GM18519 (cell line): ENCODE measurements around the gene KRTAP1-4.
"Not testable (repeated sequence)": the region's sequence is repeated elsewhere in the genome, so short reads cannot be mapped to it uniquely, and the experiment has no call there.

Experiments used
- ATAC-seq: cut with Tn5 transposase; IDR thresholded peaks from one replicate; pipeline ENCODE4 v1.9.1; 2021; ENCODE audit warnings: mild to moderate bottlenecking, moderate library complexity; ENCODE audit not compliant: unreplicated experiment, low FRiP score

Gene KRTAP1-4

GRCh38 chr17:41009301-41009760 is 20.7 kb downstream of the KRTAP1-4 start:
- no peak for ATAC-seq

GRCh38 chr17:41008811-41009210 is 21.2 kb downstream of the KRTAP1-4 start, which contains the start of gene KRTAP3-1:
Gene KRTAP3-1, minus strand, starts transcription at chr17:41009128. Its CDS starts 54 bp downstream, at chr17:41009074.
- no peak for ATAC-seq

DNA sequence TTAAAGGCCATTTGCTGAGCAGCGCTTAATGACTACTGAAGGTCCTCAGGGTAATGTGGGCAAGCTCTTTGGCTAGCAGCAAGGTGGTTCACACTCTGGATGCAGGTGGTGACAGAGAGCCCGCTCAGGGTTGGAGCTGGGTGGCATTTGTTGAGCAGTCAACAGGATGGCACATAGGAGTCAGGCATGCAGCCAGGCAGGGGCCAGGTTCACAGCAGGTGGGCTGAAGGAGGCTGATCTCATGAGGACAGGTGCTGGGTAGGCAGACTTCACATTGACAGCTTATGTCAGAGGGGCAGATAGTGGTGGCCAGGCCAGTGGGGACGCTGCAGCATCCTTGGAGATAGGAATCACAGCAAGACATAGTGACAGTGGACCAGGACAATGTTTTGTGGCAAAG is 25.6 kb downstream of the KRTAP1-4 start:
- no peak for ATAC-seq

DNA sequence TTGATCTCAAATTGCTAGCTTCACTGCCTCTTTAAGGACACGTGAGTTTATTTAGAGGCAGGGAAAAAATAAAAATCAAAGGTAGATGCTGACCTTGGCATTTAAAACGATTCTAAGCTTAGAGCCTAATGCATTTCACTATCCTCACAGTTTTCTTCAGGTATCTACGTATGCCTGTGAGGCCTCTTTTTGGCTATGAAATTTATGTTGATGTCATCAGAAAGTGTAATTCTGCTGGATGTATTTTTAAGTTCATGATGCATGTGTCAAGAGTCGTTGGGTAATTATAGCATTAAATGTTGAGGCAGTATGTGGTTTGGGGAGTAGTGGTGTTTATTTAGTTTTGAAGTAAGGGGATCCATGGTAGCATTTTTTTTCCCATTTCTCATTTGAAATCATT is 26.1 kb downstream of the KRTAP1-4 start:
- no peak for ATAC-seq

- no peak for ATAC-seq
Observed at GRCh38 chr17:41002814-41003213, 27.2 kb downstream of the KRTAP1-4 start.

- no peak for ATAC-seq
Observed at GRCh38 chr17:41001795-41002194, 28.2 kb downstream of the KRTAP1-4 start.

GRCh38 chr17:40999563-40999962 is 30.4 kb downstream of the KRTAP1-4 start, which contains the start of gene KRTAP3-2:
Gene KRTAP3-2, minus strand, starts transcription at chr17:40999906. Its CDS starts 53 bp downstream, at chr17:40999853.
- ATAC-seq: not testable (repeated sequence)

DNA sequence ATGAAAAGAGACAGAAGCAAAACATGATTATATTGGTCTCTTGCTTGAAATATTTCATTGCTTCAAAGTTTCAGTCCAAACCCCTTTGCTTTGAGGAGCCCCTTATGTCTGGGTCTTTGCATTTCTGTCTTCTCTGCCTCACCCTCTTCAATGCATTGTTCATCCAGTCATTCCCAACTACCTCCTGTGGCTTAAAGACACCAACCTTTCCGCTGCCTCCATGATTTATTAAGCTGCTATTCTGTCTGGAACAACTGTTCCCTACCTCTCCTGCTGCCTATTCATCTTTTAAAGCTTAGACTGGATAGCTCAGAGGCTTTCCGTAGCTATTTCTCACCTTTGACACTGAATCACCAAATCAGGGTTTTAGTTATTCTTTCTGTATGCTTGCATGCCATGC is 32.6 kb downstream of the KRTAP1-4 start:
- no peak for ATAC-seq

DNA sequence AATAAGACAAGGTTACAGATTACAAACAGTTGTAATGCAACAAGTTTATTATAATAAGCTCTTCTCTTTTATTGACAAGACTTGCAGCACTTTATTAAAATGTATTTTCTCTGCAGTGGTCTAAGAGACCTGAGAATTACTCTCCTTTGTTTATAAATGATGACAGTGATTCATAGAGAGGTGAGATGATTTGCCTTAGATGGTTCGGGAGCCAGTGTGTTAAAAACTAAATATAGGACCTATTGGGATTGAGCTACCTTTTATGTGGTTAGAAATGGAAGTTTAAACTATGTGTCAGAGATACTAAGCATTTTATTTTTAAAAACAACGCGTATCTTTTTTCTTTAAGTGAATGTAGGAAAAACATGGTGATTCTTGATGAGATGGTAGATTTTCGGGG is 33.2 kb downstream of the KRTAP1-4 start:
- no peak for ATAC-seq

DNA sequence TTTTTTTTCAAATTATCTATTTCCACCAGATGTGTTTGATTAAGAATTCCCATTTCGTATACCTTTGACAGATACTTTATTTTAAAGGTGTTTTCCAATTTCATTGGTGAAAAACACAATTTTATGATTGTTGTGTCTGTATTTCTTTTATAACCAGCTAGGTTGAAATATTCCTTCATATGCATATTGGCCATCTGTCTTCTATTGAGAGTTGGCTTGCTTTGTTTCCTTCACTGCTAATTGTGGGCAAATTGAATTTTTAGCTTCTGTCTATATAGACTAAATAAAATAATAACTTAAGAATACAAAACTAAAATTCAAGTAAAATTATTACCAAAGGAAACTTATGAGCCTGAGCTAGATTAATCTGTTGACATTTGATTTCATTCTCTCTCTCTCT is 34.9 kb downstream of the KRTAP1-4 start:
- ATAC-seq: no peak

DNA sequence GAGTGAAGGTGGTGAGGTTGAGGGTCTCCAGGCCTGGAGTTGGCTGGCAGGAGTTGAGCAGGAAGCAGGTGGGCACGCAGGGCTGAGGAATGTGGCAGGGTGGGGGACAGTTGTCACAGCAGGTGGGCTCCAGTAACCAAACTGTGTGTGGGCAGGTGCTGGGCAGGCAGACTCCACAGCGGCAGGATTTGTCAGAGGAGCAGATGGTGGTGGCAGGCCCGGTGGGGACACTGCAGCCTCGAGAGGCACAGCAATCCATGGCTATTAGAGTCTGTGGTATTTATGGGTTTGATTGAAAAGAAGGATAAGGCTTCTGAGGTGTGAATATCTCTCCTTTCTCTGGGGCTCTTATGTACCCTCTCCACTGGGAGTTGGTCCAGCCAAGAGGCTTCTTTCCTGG is 36.2 kb downstream of the KRTAP1-4 start, which contains the start of gene KRTAP3-3:
KRTAP3-3 (minus strand) TSS at position 326 of the 400 bp plus-strand sequence; CDS start at position 259, 67 bp downstream.
- ATAC-seq: no peak

- no peak for ATAC-seq
Observed at GRCh38 chr17:40993084-40993483, 36.9 kb downstream of the KRTAP1-4 start.

GRCh38 chr17:40992666-40993065 is 37.3 kb downstream of the KRTAP1-4 start:
- no peak for ATAC-seq

GRCh38 chr17:40986920-40987319 is 43.1 kb downstream of the KRTAP1-4 start:
- no peak for ATAC-seq

GRCh38 chr17:40984226-40984625 is 45.8 kb downstream of the KRTAP1-4 start, which contains the start of gene KRT40:
Gene KRT40, minus strand, starts transcription at chr17:40984326. Its CDS starts 53 bp downstream, at chr17:40984273.
- no peak for ATAC-seq

GRCh38 chr17:40981115-40981514 is 48.9 kb downstream of the KRTAP1-4 start:
- no peak for ATAC-seq

- ATAC-seq: no peak
Observed at GRCh38 chr17:40980596-40980995, 49.4 kb downstream of the KRTAP1-4 start.

DNA sequence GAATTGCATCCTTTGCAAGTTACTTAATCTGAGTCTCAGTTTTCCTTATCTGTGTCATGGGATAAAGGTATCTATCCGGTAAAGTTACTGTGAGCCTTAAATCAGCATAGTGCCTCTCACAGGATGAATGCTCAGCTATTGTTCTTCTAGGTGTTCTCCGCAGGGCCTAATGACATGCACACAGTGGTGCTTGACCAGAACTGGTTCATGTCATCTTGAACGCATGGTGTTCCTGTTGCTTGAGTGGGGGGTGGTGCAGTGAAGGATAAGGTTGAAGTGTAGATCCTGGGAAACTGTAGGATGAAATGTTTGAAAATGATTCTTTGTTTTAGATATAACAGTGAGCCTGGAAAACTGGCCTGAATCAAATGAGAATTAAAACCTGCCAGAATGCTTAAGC is 49.9 kb downstream of the KRTAP1-4 start:
- no peak for ATAC-seq
